Heart left ventricle (tissue), 16 donors: Measurements from ENCODE around the gene KDELR3. TPM values are rescaled to one million over a fixed set of nuclear protein-coding genes. Genes with fewer than 3 reads are reported as not detected.
A peak's percentile ranks its signal among the peaks of the same experiment; 100 is the strongest.

Experiments
- ATAC-seq, 4 donors: fragments of 200-7000 bp; cut with Tn5 transposase; one replicate each; pipeline ENCODE4 v1.9.1; 2020 to 2022; ENCODE audit warnings: moderate library complexity in 4 of 4, mild to moderate bottlenecking in 3 of 4, moderate number of reproducible peaks in 1 of 4
- DNase-seq, 5 donors: peaks; one replicate each; pipeline ENCODE4 v3.0.0-alpha.2; 2020
- H3K27ac ChIP-seq, 12 donors: fragments of 200-600 bp; sonication (generic) in 4 of 12; one replicate each; pipeline versions ENCODE4 v1.5.0 to v1.8.0; 2016 to 2022; ENCODE audit warnings: mild to moderate bottlenecking in 2 of 12
- H3K27me3 ChIP-seq, 9 donors: fragments of 200-600 bp; sonication (generic) in 2 of 9; one replicate each; pipeline versions ENCODE4 v1.5.1 to v1.8.0; 2016 to 2022; ENCODE audit warnings: mild to moderate bottlenecking in 3 of 9
- H3K36me3 ChIP-seq, 9 donors: fragments of 200-600 bp; sonication (generic) in 2 of 9; one replicate each; pipeline versions ENCODE4 v1.5.0 to v1.8.0; 2018 to 2022; ENCODE audit warnings: mild to moderate bottlenecking in 2 of 9
- H3K4me1 ChIP-seq, 12 donors: fragments of 200-600 bp; sonication (generic) in 4 of 12; one replicate each; pipeline versions ENCODE4 v1.5.0 to v1.8.0; 2016 to 2022; ENCODE audit warnings: mild to moderate bottlenecking in 3 of 12
- H3K4me3 ChIP-seq, 12 donors: fragments of 200-600 bp; sonication (generic) in 4 of 12; one replicate each; pipeline versions ENCODE4 v1.5.0 to v1.8.0; 2017 to 2022; ENCODE audit warnings: mild to moderate bottlenecking in 9 of 12, moderate library complexity in 4 of 12
- H3K9me3 ChIP-seq, 12 donors: fragments of 200-600 bp; sonication (generic) in 4 of 12; one replicate each; pipeline versions ENCODE4 v1.5.0 to v1.8.0; 2016 to 2022; ENCODE audit warnings: mild to moderate bottlenecking in 1 of 12
- CTCF ChIP-seq, 12 donors: fragments of 200-600 bp; sonication (generic) in 4 of 12; IDR thresholded peaks; one replicate each; pipeline versions ENCODE4 v1.5.0 to v1.8.0; 2018 to 2022; ENCODE audit warnings: antibody characterized with exemption in 12 of 12, mild to moderate bottlenecking in 5 of 12
- POLR2A ChIP-seq, 2 donors: fragments of 450-650 bp; IDR thresholded peaks; one replicate each; pipeline ENCODE4 v1.6.1; 2017; ENCODE audit warnings: antibody characterized with exemption in 2 of 2, mild to moderate bottlenecking in 2 of 2, moderate library complexity in 2 of 2
- WGBS, 4 donors: extraction: QIAGEN DNeasy Blood & Tissue Kit in 2 of 4; methylation state at CpG; one replicate each; pipeline versions ENCODE4 v1.1.5 to v1.1.7; 2013 to 2018; 5-methylcytosine and 5-hydroxymethylcytosine counted together
- intact Hi-C, 10 donors: fragments of 100-400 bp; cut with DNase I; formaldehyde crosslinking; loops; one replicate each; pipeline versions ENCODE4 v1.11.1 to v1.14.2; 2022
- polyA plus RNA-seq, 2 donors: library from polyadenylated mRNA; stranded (reverse); fragments of 200-250 nt; gene quantifications; one replicate each; pipeline ENCODE4 v1.2.3, GENCODE V29; 2013
- total RNA-seq, 9 donors: library from RNA; depleted of rRNA in 2 of 9; stranded (reverse); fragments of >200 nt in 2 of 9; fragmentation: NEBNext Ultra II Directional in 3 of 9; extraction: Animal tissue kit (Norgen Biotek cat#: 25700) in 3 of 9; gene quantifications; one replicate each; pipeline versions ENCODE4 v1.1.0 to v1.2.4, GENCODE V29; 2016 to 2023
- donor health status: ischemic (EF 13 %, LVEDD 7.1; RV severe dilation, severe dysfunction).
- donor health status: healthy with polysubstance abuse.
- donor health status: DM: no; HTN: yes; CAD: no.
- donor health status: DM: no; HTN: no; CAD: no.
- donor health status: ischemic (EF 25% LVEDD 6.9; RV normal size, moderate dysfunction).
- donor health status: ischemic (EF 25% LVEDD 5.7; RV mildly dilated, moderate dysfunction).
- donor health status: healthy.
- donor health status: DM: yes; HTN: yes; CAD: no.
- donor health status: ischemic (EF 35%, LVEDD 5.7; RV mildly dilated, moderate dysfunction).
- donor health status: nonischemic (EF 11% LVEDD 7.7; RV severe dilation, severe dysfunction).
- donor health status: DM: yes; HTN: yes; CAD: no.
- donor health status: PGD.
- donor health status: ischemic (EF 29% LVEDD 5.4; RV normal size, mild dysfunction).
- donor health status: nonischemic (EF 23%, LVEDD 6.1; RV moderate dilation, normal function).

The KDELR3 gene
- total and polyA plus RNA-seq, 11 donors = 4.4 to 15.5 (median 8.5) TPM

GRCh38 chr22:38497869-38498268, 30.0 kb downstream of the KDELR3 start:
- DNase-seq = no peak
- H3K36me3 ChIP-seq = peaks cover 10 to 100% (median 93%) of the 10 kb centered on the region in 9 donors
- 83 to 89% (median 87%) methylated on average over 3 of the region's 3 CpGs for WGBS, 4 donors
- no peak for ATAC-seq
- no peaks in the 10 kb centered on the region for H3K27me3 ChIP-seq
- intact Hi-C loops = no loop called here
- no peak for TF ChIP-seq POLR2A (IDR thresholded peaks at IDR 0.05)
- TF ChIP-seq CTCF (IDR thresholded peaks at IDR 0.05) = no peak
- H3K4me1 ChIP-seq = peaks cover 5 to 51% (median 43%) of the 10 kb centered on the region in 12 donors
- H3K27ac ChIP-seq = no peak overlapping the region
- H3K4me3 ChIP-seq = no peak overlapping the region
- H3K9me3 ChIP-seq = no peaks in the 10 kb centered on the region

DNA sequence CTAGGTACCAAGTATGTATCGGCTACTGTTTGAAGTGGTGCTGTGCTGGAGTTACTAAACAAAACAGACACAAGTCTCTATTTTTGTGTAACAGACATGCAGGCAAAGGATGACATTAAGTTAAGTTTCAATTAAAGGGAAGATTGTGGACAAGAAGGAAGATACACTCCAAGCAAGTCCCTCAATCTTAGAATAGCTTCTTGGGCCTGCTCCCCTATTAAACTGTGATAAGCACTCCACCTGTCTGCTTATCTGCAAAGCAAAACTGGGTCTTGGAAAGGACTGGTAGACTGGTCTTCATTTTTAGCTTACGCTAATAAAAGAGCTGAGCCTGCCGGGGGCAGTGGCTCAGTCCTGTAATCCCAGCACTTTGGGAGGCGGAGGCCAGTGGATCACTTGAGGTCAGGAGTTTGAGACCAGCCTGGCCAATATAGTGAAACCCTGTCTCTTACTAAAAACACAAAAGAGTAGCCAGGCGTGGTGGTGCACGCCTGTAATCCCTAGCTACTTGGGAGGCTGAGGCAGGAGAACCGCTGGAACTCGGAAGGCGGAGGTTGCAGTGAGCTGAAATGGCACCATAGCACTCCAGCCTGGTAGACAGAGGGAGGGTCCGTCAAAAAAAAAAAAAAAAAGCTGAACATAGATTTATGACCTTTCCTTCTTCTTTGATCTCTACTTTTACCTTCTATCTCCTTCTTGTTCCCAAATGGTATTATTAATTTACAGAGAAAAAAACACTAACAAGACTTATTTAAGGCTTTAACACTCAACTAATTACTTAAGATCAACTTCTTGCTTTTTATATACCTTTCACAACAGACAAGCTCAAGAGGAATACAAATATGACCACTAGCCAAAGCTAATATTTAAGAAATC, 34.1 kb downstream of the KDELR3 start:
- no peak for ATAC-seq
- peaks cover 2 to 78% (median 63%) of the 10 kb centered on the region in 9 donors for H3K36me3 ChIP-seq
- intact Hi-C loops = loop anchor here in 7 of 10 donors (5.0 to 10.0 kb wide), 5 partner anchors 35 to 447 kb away; partner anchors contain the start of genes KDELR3 (in 3 of the 7), TOMM22 (in 2 of the 7) and PICK1 (in 1 of the 7)
- H3K27ac ChIP-seq = peak overlapping the region in 3 of 12 donors; percentile 40 to 100 (median 100)
- peak overlapping the region in 6 of 12 donors; percentile 3 to 95 (median 78) for H3K4me3 ChIP-seq
- peaks cover 5 to 65% (median 50%) of the 10 kb centered on the region in 12 donors for H3K4me1 ChIP-seq
- H3K27me3 ChIP-seq = no peaks in the 10 kb centered on the region
- DNase-seq = no peak
- TF ChIP-seq POLR2A (IDR thresholded peaks at IDR 0.05) (no peak), CTCF (IDR thresholded peaks at IDR 0.05) (no peak)
- no peaks in the 10 kb centered on the region for H3K9me3 ChIP-seq
- 72 to 80% (median 76%) methylated on average over 10 of the region's 10 CpGs for WGBS, 4 donors

DNA sequence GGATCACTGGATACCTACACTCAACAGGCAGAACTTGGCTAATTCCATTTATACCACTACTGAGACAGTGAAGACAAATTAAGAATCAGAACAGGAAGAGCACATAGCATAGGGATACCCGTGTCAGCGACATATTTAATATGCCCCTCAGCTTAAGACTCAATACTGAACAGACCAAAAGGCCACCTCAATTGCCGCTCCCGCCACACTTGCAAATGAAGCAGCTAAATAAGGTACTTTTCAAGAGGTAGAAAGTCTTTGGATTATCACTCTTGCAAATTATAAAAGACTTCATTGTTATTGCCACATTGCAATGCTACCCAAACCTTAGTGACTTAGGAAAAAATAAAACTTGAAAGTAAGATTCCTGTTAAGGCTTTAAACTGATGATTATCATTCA, 35.1 kb downstream of the KDELR3 start:
- no peak for TF ChIP-seq POLR2A (IDR thresholded peaks at IDR 0.05)
- no peak for TF ChIP-seq CTCF (IDR thresholded peaks at IDR 0.05)
- H3K4me1 ChIP-seq = peaks cover 5 to 64% (median 50%) of the 10 kb centered on the region in 12 donors
- no peaks in the 10 kb centered on the region for H3K27me3 ChIP-seq
- H3K27ac ChIP-seq = peak overlapping the region in 6 of 12 donors; percentile 2 to 100 (median 69)
- no peaks in the 10 kb centered on the region for H3K9me3 ChIP-seq
- DNase-seq (no peak), ATAC-seq (no peak)
- WGBS, 4 donors = 16 to 21% (median 17%) methylated on average over 4 of the region's 4 CpGs
- H3K36me3 ChIP-seq = peaks cover 0 to 68% (median 53%) of the 10 kb centered on the region in 9 donors
- H3K4me3 ChIP-seq = peak overlapping the region in 10 of 12 donors; percentile 7 to 95 (median 88)
- intact Hi-C loops = loop anchor here in 7 of 10 donors (5.0 to 10.0 kb wide), 5 partner anchors 36 to 448 kb away; partner anchors contain the start of genes KDELR3 (in 3 of the 7), TOMM22 (in 2 of the 7) and PICK1 (in 1 of the 7)
